Neuron (in vitro differentiated cells): ENCODE data around the gene PGAM5.

Experiments used
- H2AFZ ChIP-seq: one replicate; pipeline ENCODE4 v1.6.1; 2013; ENCODE audit warnings: low read depth, mild to moderate bottlenecking, inconsistent platforms, low read length, moderate library complexity
- H3K27me3 ChIP-seq: one replicate; pipeline ENCODE4 v1.6.1; 2013; ENCODE audit warnings: low read length; ENCODE audit not compliant: insufficient read depth
- H3K36me3 ChIP-seq: one replicate; pipeline ENCODE4 v1.6.1; 2013; ENCODE audit warnings: low read length; ENCODE audit not compliant: insufficient read depth
- H3K4me1 ChIP-seq: one replicate; pipeline ENCODE4 v1.6.1; 2013; ENCODE audit warnings: low read length; ENCODE audit not compliant: insufficient read depth
- H3K4me3 ChIP-seq: 2 replicates; pipeline ENCODE4 v1.5.1; 2013; ENCODE audit warnings: mild to moderate bottlenecking, low read length, moderate library complexity
- H3K9me3 ChIP-seq: one replicate; pipeline ENCODE4 v1.6.1; 2013; ENCODE audit warnings: low read length

The PGAM5 gene

DNA sequence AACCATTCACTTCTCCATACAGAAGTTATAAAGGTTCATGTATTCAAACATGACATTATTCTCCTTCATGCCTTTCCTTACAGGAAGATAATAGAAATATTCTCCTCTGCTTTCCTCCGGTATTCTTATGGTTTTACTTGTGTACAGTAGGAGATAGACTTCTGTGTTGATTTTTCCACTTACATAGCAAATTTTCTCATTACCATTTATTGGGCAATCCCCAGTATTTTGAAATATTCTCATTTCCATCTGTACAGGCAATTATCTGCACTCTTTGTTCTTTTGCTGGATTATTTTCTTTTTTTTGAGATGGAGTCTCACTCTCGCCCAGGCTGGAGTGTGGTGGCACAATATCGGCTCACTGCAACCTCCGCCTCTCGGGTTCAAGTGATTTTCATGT, 12.3 kb upstream of the PGAM5 start:
- Histone ChIP-seq H3K9me3 (no peaks in the 10 kb centered on the region), H2AFZ (no peak overlapping the region), H3K36me3 (peaks cover 43% of the 10 kb centered on the region), H3K27me3 (no peaks in the 10 kb centered on the region), H3K4me1 (no peaks in the 10 kb centered on the region), H3K4me3 (no peak overlapping the region)

DNA sequence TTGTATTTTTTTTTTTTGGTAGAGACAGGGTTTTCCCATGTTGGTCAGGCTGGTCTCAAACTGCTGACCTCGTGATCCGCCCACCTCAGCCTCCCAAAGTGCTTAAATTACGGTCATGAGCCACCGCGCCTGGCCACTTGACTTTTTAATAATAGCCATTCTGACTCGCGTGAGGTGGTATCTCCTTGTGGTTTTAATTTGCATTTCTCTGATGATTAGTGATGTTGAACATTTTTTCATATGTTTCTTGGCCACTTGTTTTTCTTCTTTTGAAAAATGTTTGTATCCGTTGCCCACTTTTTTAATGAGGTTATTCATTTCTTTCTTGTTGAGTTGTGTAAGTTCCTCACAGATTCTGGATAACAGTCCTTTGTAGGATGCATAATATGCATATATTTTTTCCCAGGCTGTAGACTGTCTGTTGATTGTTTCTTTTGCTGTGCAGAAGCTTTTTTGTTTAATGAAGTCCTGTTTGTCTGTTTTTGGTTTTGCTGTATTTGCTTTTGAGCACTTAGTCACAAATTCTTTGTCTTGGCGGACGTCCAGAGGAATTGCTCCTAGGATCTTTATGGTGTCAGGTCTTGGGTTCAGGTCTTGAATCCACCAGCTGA, 10.3 kb upstream of the PGAM5 start:
- Histone ChIP-seq H3K36me3 (peaks cover 52% of the 10 kb centered on the region), H3K4me3 (no peak overlapping the region), H2AFZ (no peak overlapping the region)

DNA sequence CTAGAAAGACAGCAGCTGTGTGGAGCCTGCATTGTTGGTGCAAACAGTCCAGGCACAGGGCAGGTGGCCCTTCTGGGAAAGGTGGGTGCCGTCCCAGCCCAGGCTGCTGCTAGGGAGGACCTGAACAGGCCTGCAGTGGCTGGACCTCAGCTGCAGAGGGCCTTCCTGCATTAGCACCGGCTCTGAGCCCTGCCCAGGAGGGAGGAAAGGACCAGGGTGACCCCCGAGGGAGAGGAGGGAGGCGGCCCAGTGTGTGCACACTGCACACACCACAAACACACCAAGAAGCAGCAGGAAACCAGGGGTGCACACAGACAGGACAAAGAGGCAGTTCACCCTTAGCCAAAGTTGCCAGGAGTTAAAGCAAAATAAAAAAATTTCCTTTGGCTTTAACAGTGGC, 8.0 kb upstream of the PGAM5 start:
- Histone ChIP-seq H3K27me3 (no peaks in the 10 kb centered on the region), H3K36me3 (peaks cover 38% of the 10 kb centered on the region), H3K4me1 (no peaks in the 10 kb centered on the region), H2AFZ (no peak overlapping the region), H3K4me3 (no peak overlapping the region), H3K9me3 (no peaks in the 10 kb centered on the region)

More for the DNA sequence above, 10.3 kb upstream of the PGAM5 start:
- Histone ChIP-seq H3K27me3 (no peaks in the 10 kb centered on the region), H3K4me1 (no peaks in the 10 kb centered on the region), H3K9me3 (no peaks in the 10 kb centered on the region)

DNA sequence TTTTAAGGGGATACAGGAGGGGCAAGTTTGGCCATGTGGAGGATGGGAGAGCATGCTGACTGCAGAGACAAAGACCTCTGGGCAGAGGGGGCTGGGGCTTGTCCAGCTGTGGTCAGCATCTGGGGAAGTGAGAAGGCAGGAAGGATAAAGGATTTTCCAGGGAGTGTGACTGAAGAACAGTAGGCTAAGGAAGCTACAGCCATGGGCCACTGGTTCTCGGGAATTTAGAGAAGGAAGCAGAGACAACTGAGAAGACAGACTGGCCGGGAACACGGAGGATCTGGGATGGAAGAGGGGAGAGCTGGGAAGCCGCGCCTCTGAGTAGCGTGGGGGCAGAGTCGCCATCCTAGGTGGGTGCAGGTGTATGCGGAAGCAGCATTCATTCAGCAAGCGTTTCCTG, 7.0 kb upstream of the PGAM5 start:
- peaks cover 29% of the 10 kb centered on the region for H3K36me3 ChIP-seq
- no peaks in the 10 kb centered on the region for H3K27me3 ChIP-seq
- H3K4me3 ChIP-seq, result no peak overlapping the region
- no peak overlapping the region for H2AFZ ChIP-seq
- H3K9me3 ChIP-seq, result no peaks in the 10 kb centered on the region
- H3K4me1 ChIP-seq, result no peaks in the 10 kb centered on the region

DNA sequence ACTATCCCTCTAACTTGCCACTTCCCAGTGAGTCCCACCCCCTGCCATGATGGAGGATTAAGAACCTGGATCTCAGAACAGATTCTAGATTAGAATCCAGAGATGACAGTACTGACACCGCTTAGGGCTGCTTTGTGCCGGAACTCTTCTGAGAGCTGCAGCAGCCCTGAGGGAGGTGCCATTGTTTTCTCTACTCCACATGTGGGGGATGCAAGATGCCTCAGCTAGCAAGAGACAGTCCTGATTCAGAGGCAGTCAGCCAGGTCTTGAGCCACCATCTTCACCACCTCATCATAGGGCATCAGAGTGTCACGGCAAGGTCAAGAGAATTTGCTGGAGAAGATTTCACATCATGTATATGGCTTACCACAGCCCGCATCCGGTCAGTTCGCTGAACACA, 3.4 kb upstream of the PGAM5 start:
- Histone ChIP-seq H3K4me1 (no peaks in the 10 kb centered on the region), H3K9me3 (no peaks in the 10 kb centered on the region), H3K27me3 (no peaks in the 10 kb centered on the region), H3K4me3 (no peak overlapping the region), H2AFZ (no peak overlapping the region), H3K36me3 (peaks cover 13% of the 10 kb centered on the region)

DNA sequence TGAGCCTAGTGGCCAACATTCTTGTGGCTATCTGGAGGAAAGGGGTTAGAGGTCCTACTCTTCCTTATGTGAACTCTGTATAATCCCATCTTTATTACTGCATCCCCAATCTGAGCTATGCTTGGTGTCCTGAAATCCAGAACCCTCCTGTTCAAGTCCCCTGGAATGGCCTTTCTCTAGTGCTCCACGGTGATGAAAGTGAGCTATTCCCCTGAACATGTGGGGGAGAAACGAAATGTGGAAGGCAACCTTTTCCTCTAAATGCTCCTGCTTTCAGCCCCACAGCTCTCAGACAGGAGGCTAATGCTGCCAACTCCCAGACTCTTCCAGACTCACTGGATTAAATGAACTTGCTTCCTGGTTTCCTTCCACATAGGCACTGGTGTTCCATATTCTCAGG, 2.5 kb upstream of the PGAM5 start:
- no peaks in the 10 kb centered on the region for H3K9me3 ChIP-seq
- no peak overlapping the region for H3K4me3 ChIP-seq
- H3K36me3 ChIP-seq, result peaks cover 11% of the 10 kb centered on the region
- H3K4me1 ChIP-seq, result no peaks in the 10 kb centered on the region
- H3K27me3 ChIP-seq, result no peaks in the 10 kb centered on the region
- H2AFZ ChIP-seq, result no peak overlapping the region

DNA sequence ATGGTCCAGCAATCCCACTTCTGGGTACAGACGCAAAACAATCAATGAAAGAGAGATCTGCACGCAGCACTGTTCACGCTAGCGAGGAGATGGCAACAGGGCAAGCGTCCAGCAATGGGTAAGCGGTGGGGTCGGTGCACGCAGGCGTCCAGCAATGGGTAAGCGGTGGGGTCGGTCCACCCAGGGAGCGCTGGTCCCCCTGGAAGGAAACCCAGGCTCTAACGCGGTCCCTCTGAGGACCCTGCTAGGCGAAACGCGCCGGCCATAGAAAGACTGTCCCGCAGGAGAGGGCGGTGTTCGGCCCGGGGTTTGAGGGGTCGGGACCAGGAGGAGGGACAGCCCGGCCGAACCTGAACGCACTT, 618 bp upstream of the PGAM5 start:
- Histone ChIP-seq H3K4me3 (peak overlapping the region; percentile 71), H2AFZ (peak overlapping the region; percentile 60), H3K9me3 (no peaks in the 10 kb centered on the region), H3K4me1 (no peaks in the 10 kb centered on the region), H3K36me3 (peaks cover 9% of the 10 kb centered on the region), H3K27me3 (no peaks in the 10 kb centered on the region)

DNA sequence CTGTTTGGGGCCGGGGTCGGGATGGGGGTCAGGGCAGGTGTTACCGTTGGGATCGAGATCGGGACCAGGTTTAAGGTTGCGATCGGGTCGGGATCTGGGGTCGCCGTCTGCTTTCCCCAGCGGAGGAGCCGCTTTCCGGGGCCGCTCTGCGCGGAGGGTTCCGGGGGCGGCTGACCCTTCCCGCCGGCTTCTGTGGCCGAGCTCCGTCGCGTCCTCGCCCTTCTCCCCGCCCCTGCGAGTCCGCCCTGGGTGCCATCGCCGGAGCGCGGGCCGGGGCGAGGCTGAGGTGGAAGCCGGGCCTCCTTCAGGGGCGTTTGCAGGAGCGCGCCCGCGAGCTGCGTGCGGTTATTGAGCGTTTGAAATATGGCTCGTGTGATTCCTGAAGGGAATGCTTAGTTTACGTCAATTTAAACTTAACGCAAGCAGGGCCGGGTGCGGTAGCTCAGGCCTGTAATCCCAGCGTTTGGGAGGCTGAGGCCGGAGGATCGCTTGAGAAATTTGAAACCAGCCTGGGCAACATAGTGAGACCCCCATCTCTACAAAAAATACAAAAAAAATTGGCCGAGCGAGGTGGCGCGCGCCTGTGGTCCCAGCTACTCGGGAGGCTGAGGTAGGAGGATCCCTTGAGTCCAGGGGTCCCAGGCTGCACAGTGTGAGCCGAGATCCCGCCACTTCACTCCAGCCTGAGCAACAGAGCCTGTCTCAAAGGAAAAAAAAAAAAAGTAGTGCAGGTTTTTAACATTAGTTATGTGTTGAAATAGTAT, 620 bp downstream of the PGAM5 start:
- no peaks in the 10 kb centered on the region for H3K27me3 ChIP-seq
- no peaks in the 10 kb centered on the region for H3K9me3 ChIP-seq
- peak overlapping the region; percentile 67 for H2AFZ ChIP-seq
- peaks cover 13% of the 10 kb centered on the region for H3K36me3 ChIP-seq
- H3K4me1 ChIP-seq, result no peaks in the 10 kb centered on the region
- H3K4me3 ChIP-seq, result peak overlapping the region; percentile 71

DNA sequence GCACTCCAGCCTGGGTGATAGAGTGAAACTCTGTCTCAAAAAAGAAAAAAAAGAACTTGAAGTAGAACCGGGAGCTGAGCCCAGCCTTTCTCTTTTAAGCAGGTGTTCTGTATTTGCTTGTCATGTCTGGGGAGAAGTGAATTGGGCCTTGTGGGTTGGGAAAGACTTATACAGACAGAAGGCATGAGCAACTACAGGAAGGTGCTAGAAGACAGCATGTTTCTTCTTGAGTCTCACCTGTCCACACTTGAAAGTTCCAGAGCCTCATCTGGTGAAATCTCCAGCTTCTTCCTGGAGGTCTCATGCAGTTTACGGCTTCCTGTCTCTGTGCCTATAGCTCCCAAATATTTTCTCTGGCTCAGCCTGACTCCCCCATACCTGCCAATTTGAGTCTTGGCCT, 2.5 kb downstream of the PGAM5 start:
- no peaks in the 10 kb centered on the region for H3K4me1 ChIP-seq
- H3K4me3 ChIP-seq, result no peak overlapping the region
- no peaks in the 10 kb centered on the region for H3K9me3 ChIP-seq
- H3K36me3 ChIP-seq, result peaks cover 27% of the 10 kb centered on the region
- no peak overlapping the region for H2AFZ ChIP-seq
- no peaks in the 10 kb centered on the region for H3K27me3 ChIP-seq

DNA sequence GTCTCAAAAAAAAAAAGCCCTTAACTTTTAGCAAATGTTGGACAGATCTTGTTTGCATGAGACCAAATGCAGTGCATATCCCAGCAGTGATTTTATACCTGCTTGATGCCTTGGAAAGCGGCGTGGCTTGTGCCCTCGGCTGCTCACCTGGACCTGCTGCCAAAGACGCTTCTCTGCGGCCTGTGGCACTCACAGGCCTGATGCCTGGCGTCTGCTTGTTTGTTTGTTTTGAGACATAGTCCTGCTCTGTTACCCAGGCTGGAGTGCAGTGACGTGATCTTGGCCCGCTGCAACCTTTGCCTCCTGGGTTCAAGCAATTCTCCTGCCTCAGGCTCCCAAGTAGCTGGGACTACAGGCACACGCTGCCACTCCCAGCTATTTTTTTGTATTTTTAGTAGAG, 5.2 kb downstream of the PGAM5 start:
- H3K4me3 ChIP-seq, result no peak overlapping the region
- H2AFZ ChIP-seq, result no peak overlapping the region
- peaks cover 46% of the 10 kb centered on the region for H3K36me3 ChIP-seq
- H3K27me3 ChIP-seq, result no peaks in the 10 kb centered on the region
- H3K9me3 ChIP-seq, result no peaks in the 10 kb centered on the region
- no peaks in the 10 kb centered on the region for H3K4me1 ChIP-seq

DNA sequence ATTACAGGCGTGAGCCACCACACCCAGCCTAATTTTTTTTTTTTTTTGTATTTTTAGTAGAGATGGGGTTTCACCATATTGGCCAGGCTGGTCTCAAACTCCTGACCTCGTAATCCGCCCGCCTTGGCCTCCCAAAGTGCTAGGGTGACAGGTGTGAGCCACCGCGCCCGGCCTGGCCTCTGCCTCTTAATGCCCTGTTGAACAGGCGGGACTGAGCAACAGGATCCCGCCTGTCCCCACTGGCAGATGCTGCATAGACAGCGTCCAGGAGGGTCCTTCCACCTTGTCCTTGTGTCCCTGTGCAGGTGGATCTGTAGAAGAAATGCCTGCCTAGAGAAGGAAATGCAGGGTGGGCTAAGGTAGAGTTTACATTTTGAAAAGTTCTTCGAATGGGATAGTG, 5.7 kb downstream of the PGAM5 start:
- H3K36me3 ChIP-seq, result peaks cover 51% of the 10 kb centered on the region
- no peak overlapping the region for H2AFZ ChIP-seq
- H3K9me3 ChIP-seq, result no peaks in the 10 kb centered on the region
- H3K4me1 ChIP-seq, result no peaks in the 10 kb centered on the region
- no peak overlapping the region for H3K4me3 ChIP-seq
- H3K27me3 ChIP-seq, result no peaks in the 10 kb centered on the region

DNA sequence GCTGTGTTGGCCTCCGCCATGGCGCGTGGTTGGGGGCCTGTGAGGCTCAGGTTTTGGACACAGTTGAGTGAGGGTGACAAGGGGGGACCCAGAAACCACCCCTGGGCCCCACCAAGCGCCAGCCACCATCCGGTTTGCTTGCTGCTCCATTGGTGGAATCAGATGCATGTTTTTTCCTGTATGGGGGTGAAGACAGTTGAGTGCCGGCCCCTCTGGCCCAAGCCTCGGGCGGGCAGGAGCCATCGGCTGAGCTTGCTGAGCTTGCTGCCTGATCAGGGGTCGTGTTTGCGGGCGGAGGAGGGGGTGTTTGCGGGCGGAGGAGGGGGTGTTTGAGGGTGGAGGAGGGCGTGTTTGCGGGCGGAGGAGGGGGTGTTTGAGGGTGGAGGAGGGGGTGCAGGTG, 6.4 kb downstream of the PGAM5 start:
- Histone ChIP-seq H3K4me3 (no peak overlapping the region), H3K9me3 (no peaks in the 10 kb centered on the region), H3K27me3 (no peaks in the 10 kb centered on the region), H3K36me3 (peaks cover 56% of the 10 kb centered on the region), H3K4me1 (no peaks in the 10 kb centered on the region), H2AFZ (no peak overlapping the region)

DNA sequence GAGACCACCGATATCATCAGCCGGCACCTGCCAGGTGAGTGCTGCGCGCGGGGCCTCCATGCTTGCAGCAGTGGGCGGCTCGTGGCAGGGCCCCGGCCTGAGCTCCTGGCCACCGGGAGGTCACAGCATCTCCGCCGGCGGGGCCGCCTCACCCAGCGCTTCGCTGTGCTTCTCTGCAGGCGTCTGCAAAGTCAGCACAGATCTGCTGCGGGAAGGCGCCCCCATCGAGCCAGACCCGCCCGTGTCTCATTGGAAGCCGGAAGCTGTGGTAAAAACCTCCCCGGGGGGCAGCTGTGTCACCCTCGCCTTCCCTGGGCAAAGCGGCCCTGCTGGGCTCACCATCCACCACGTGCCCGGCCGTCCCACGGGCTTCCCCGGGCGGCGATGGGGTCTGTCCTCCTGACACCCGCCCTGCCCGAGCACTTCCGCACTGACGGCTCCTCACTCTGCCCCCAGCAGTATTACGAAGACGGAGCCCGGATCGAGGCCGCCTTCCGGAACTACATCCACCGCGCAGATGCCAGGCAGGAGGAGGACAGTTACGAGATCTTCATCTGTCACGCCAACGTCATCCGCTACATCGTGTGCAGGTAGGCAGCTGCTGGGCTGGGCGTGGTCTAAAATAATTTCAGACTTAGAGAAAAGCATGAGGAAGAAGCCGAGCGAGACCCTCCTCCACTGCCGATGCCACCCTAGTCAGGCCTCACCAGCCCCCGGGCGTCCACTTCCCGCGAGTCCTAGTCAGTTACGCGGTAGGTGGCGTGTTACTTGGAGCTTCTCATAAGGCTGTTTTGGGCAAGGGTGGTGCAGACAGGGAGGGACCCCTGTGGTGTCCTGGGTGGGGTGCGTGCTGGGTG, 7.1 kb downstream of the PGAM5 start:
- Histone ChIP-seq H3K4me3 (no peak overlapping the region), H2AFZ (no peak overlapping the region), H3K4me1 (no peaks in the 10 kb centered on the region), H3K27me3 (no peaks in the 10 kb centered on the region), H3K9me3 (no peaks in the 10 kb centered on the region), H3K36me3 (peaks cover 58% of the 10 kb centered on the region)
